IMR-90 (cell line): Measurements from ENCODE around the gene HMGCL.

Experiments
- BHLHE40 ChIP-seq: fragments of 150-350 bp; IDR thresholded peaks from 2 replicates; pipeline ENCODE4 v1.6.1; 2016; ENCODE audit warnings: mild to moderate bottlenecking, low read depth, low read length
- CEBPB ChIP-seq: IDR thresholded peaks from 2 replicates; pipeline ENCODE4 v1.6.1; 2012; ENCODE audit warnings: low read depth, low read length, improper control_type of control experiment
- FOS ChIP-seq: fragments of 150-350 bp; IDR thresholded peaks from 2 replicates; pipeline ENCODE4 v1.6.1; 2016; ENCODE audit warnings: low read depth, low read length
- MAFK ChIP-seq: IDR thresholded peaks from 2 replicates; pipeline ENCODE4 v1.6.1; 2012; ENCODE audit warnings: low read depth, low read length, improper control_type of control experiment
- POLR2A ChIP-seq: IDR thresholded peaks from 2 replicates; pipeline ENCODE4 v1.6.1; 2012; ENCODE audit warnings: mild to moderate bottlenecking, low read depth, low read length
- RAD21 ChIP-seq: IDR thresholded peaks from 2 replicates; pipeline ENCODE4 v1.6.1; 2012; ENCODE audit warnings: low read length, improper control_type of control experiment
- RCOR1 ChIP-seq: IDR thresholded peaks from 2 replicates; pipeline ENCODE4 v1.6.1; 2012; ENCODE audit warnings: mild to moderate bottlenecking, low read length, improper control_type of control experiment; ENCODE audit not compliant: insufficient replicate concordance
- RFX5 ChIP-seq: IDR thresholded peaks from 2 replicates; pipeline ENCODE4 v1.8.0; 2012; ENCODE audit warnings: low read depth, mild to moderate bottlenecking, low read length, moderate library complexity
- TF ChIP-seq, protein P1 (sequence below): conservative IDR thresholded peaks from 2 replicates; pipeline ENCODE4 v1.5.1; 2012; ENCODE audit warnings: mild to moderate bottlenecking, low read depth, low read length, improper control_type of control experiment
- TF ChIP-seq, protein P2 (sequence below): fragments of 150-350 bp; IDR thresholded peaks from 2 replicates; pipeline ENCODE4 v1.6.1; 2016; ENCODE audit warnings: low read depth, mild to moderate bottlenecking, low read length, moderate library complexity, borderline replicate concordance
- TF ChIP-seq, protein P3 (sequence below): fragments of 150-350 bp; IDR thresholded peaks from 2 replicates; pipeline ENCODE4 v1.6.1; 2017; ENCODE audit warnings: mild to moderate bottlenecking, antibody characterized with exemption, low read length, low read depth

DNA sequence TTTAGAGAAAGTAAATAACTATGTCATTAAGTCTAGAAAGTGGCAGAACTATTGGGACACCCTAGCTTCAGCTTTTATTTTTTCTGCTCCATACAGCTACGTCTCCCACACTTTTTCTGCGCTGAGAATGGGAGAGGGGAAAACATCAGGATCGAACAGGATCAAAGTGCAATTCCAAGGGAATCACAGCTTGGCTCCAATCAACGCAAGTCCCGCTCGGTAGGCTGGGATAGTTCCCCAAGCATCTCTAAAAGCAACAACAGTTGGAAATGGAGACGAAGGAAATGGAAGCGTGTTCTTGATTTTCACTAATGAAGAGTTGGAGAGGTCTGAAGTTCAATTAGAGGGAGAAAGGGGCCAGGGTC is 536 bp downstream of the HMGCL start:
- TF ChIP-seq, protein P1, sequence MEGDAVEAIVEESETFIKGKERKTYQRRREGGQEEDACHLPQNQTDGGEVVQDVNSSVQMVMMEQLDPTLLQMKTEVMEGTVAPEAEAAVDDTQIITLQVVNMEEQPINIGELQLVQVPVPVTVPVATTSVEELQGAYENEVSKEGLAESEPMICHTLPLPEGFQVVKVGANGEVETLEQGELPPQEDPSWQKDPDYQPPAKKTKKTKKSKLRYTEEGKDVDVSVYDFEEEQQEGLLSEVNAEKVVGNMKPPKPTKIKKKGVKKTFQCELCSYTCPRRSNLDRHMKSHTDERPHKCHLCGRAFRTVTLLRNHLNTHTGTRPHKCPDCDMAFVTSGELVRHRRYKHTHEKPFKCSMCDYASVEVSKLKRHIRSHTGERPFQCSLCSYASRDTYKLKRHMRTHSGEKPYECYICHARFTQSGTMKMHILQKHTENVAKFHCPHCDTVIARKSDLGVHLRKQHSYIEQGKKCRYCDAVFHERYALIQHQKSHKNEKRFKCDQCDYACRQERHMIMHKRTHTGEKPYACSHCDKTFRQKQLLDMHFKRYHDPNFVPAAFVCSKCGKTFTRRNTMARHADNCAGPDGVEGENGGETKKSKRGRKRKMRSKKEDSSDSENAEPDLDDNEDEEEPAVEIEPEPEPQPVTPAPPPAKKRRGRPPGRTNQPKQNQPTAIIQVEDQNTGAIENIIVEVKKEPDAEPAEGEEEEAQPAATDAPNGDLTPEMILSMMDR: no peak
- TF ChIP-seq, protein P2, sequence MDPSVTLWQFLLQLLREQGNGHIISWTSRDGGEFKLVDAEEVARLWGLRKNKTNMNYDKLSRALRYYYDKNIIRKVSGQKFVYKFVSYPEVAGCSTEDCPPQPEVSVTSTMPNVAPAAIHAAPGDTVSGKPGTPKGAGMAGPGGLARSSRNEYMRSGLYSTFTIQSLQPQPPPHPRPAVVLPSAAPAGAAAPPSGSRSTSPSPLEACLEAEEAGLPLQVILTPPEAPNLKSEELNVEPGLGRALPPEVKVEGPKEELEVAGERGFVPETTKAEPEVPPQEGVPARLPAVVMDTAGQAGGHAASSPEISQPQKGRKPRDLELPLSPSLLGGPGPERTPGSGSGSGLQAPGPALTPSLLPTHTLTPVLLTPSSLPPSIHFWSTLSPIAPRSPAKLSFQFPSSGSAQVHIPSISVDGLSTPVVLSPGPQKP: no peak
- TF ChIP-seq POLR2A (no peak), CEBPB (no peak), RCOR1 (no peak), RFX5 (no peak), BHLHE40 (no peak), RAD21 (no peak), MAFK (no peak), FOS (no peak)
- TF ChIP-seq, protein P3, sequence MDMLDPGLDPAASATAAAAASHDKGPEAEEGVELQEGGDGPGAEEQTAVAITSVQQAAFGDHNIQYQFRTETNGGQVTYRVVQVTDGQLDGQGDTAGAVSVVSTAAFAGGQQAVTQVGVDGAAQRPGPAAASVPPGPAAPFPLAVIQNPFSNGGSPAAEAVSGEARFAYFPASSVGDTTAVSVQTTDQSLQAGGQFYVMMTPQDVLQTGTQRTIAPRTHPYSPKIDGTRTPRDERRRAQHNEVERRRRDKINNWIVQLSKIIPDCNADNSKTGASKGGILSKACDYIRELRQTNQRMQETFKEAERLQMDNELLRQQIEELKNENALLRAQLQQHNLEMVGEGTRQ: no peak
